CD4-positive, alpha-beta T cell treated with Interleukin-6 at 100 ng/mL for 8 hours (primary cell): ENCODE results near the gene LPAR1.

Experiments
- DNase-seq: peaks from one replicate; pipeline ENCODE4 v3.0.0-alpha.2; 2020; ENCODE audit warnings: mixed read lengths, low spot score

LPAR1 gene

DNA sequence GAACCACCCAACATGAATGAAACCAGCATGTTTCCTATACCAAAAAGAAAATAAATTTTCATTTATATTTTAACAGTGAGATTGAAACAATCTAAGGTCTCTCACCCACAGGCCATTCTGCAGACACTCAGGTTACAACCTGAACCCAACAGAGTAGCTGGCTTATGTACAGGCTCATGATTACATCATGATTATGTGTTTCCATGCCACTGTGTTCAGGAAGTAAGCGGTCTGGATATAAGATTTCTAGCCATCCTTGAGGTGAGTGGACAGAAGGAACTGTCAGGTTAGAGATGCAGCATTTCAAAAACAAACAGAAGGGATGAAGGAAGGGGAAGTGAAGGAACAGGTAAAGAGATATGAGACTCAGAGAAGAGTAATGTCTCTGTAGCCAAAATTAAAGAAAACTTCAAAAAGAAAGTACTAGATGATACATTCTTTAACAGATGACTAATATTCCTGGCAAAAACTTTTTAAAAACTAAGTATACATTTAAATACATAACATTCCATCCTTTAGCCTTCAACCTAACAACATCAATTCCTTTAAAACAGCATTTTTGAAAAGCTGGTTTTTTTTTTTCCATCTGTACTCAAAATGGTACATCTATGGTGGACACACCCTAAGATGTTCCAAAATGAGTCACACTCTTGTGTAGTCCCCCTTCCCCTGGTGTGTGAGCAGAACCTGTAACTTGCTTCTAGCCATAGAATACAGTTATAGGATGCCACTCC lies 119.8 kb downstream of the LPAR1 start:
- DNase-seq = no peak

DNA sequence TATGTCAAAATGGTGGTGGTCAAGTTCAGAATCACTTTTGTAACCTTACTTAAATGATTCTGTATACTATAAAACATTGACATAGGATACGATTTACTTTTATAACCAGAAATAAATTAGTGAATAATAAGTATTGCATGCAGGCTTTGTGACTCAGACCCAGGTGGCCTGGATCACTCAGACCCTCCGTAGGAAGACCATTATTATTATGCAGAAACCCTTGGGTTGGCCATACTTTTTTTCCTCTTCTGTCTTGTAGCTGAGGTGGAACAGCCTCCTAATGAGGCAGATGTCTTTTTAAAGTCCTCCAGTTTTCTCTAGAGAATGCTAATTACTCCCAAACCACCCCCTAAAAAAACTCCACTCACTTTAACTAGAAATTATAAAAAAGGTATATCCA lies 121.9 kb downstream of the LPAR1 start:
- no peak for DNase-seq

DNA sequence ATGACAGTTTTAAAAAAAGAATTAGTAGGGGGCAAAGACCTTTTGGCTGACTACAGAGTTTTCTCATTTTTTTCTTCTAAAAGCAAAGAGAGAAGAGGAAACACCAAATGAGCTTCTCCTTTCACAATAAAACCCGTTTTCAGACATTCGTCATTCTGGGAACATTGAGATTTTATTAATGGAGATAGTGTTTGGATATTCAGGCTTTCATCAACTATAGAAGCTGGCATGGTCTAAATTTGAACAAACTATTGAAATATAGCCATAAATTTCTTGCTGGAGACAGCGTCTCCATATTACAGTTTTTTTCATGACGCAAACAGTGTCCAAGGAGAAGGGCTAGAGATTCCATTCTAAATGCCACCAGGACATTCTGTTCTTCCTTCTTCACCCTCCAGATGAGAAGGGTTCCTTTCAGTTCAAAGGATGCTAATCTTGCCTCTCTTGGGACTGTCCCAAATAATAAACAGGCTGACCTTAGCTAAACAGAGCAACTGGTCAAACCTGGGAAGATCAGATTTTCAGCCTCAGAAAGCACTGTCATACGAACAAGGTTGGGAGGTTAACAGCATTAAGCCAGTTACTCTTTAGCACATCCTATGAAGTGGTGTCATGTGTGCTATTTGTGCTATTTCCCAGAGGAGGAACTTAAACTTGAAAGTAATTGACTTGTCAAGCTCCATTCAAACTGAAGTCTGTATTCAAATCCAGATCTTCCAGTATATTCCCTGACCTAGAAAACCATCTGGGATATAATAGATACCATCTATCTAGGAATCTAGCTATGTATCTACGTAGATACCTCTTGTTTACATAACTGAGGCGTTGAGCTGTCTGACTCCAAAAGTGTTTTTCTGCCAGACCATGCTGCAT lies 125.6 kb downstream of the LPAR1 start:
- no peak for DNase-seq

DNA sequence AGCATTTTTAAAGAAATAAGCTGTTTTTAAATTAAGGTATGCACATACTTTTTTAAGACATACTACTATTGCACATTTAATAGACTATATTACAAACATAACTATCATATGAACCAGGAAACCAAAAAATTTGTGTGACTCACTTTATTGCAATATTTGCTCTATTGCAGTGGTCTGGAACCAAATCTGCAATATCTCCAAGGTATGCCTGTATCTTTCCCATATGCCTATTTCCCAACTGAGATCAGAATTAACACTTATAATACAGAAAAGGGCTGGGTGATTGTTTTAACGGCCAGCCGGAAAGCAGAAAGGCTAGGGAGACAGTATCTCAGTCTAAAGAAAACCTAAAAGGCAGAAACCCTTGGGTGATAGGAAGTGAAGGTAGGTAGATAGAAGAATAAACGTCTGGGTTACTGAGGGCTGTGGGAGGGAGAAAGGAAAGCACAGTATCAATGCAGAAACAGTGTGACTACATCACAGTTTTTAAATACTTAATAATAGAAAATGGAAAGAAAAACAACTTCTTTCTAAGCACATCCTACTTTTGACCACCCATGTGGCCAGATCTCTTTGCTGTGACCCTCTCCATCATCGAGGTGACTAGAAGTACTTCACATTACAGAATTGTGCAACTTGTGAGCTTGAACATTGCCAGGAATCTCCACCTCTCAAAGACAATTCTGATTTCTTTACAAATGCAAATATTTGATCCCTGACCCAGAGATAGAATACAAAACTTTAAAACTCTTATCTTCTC lies 126.4 kb downstream of the LPAR1 start:
- DNase-seq = no peak

DNA sequence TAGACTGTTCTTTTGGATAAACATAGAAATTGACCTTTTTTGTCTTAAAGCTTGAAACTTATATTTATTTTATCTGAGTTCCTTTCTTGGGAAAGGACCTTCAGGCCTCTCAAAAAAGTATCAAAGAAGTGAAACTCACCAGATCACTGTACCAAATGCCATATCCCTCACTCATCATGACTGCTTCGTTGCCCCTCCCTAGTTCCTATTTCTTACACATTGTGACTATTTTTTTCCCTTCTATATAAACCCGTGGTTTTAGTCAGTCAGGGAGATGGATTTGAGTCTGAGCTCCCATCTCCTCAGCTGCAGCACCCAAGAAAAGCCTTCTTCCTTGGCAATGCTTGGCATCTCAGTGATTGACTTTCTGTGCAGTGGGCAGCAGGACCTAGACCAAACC lies 129.4 kb downstream of the LPAR1 start:
- no peak for DNase-seq

DNA sequence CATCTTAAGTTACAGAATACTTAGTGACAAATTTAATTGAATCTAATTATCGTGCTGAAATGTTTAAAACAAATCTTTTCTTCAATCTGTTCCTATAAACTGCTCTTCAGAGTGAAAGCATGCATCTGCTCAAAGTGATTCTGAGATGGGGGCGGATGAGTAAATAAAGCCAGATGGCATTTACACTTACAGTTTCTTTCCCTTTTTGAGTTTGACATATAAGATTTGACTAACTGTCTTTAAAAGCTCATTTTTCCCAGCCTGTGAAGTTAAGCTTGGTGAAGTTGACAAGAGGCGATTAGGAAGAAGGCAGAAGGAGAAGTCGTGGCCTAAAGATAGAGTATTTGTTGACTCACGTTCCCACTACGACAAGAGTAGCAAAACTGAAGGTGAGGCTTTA lies 137.4 kb downstream of the LPAR1 start:
- no peak for DNase-seq

DNA sequence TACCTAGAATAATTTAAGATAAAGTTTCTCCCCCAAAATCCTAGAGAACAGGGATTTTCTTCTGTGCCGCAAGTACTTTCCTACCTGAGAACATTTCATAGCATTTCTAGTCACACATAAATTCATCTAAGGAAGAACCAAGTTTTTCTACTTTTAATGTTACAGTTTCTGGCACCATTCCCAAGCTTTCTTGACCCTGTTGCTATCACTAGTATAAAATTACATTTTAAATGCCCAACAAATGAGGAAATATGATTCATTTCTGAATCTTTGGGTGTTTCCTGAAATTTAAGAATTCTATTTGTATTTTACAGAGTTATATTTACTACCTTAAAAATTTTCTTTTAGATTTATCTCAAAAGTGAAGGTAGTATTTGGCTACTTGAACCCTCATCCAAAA lies 137.8 kb downstream of the LPAR1 start:
- DNase-seq = no peak

DNA sequence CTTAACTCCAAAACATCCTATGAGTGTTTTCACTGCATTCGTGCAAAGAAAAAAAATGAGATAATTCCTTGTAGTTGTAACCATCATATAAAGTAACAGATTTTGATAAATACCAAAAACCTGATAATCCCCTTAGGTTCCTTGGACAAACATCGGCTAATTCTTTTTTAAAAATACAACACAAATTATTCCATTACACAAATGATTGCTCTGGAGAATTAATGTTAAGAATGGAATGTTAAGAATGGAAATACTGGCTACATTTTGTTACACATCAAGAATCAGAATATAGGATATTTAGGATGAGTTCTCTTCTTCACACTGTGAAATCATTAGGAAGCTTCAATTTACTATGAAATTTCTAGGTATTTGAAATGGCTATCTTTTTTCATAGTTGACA lies 139.4 kb downstream of the LPAR1 start:
- DNase-seq = no peak

DNA sequence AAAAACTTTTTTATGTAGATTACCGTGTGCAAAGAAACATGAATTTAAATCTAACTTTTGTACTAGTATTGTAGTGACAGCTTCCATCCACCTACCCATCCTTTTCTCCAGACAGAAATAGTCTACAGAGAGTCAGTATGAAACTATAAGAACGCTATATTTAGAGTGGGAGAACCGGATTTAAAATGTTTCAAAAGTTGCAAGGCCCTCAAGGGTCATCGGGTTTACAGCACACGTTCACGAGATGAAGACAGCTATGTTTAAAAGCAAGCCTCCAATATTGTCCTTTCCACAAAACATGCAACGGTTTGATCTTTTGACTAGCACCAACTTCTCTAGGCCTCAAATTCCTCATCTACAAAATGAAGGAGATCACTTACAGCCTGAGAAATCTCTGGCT lies 139.9 kb downstream of the LPAR1 start:
- DNase-seq = no peak

DNA sequence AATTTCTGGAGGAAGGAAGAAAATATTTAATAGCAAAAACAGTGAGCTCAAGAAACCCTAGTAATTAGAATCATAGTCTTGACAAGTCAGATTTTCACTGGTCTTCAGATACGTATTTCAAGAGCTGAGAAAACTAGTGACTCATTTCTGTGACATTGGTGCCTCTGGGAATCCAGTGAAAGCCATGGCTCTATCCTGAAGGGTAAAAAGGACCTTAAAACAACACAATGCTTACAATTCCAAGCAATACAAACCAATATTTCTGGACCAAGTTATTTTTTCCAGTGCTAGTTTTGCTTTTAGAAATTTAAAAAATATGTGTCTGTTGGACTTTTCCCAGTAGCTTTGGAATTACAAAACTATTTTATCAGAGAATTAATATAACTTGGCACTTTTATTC lies 140.3 kb downstream of the LPAR1 start:
- no peak for DNase-seq

DNA sequence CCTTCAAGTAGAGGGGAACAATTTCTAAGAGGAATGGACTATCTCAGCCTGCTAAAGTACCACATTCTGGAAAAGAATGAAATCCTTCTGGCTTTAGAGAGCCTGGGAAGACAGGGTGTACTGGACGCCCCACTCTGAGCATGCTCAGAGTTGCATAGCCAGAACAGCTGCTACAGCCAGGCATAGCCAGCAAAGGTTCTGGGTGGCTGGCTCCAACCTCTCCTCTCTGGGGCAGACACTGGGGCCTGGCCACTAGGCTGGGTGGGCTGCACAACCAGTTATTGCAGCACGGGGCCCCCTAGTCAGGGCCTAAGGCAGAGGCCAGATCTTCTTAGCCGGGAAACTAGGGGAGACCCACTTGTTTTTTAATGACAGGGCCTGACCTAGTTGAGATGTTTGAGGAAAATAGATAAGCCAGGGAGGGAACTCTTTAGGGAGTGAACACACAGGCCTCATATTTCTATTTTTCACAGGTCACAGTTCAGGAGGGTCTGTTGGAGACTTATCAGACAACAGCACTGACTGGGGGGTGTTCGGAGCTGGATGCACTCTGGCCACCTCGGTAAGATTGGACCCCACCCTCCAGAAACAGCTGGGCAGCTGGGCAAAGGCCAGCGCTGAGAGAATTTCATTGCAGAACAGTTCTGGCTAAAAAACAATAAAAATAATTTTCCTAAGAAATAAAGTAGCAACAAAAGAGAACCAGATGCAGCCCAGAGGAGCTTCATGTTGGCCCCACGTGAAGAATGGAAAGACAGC lies 142.9 kb downstream of the LPAR1 start:
- no peak for DNase-seq

DNA sequence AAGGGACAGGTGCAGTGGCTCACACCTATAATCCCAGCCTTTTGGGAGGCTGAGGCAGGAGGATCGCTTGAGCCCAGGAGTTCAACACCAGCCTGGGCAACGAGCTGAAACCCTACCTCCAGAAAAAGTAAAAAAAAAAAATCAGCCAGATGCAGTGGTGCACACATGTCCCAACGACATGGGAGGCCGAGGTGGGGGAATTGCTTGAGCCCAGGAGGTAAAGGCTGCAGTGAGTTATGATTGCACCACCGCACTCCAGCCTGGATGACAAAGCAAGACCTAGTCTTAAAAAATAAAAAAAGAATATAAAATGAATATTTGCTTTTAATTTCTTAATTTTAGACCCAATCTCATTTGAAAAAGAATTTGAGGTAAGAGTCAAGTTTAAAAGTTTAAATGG lies 143.5 kb downstream of the LPAR1 start:
- DNase-seq = no peak

DNA sequence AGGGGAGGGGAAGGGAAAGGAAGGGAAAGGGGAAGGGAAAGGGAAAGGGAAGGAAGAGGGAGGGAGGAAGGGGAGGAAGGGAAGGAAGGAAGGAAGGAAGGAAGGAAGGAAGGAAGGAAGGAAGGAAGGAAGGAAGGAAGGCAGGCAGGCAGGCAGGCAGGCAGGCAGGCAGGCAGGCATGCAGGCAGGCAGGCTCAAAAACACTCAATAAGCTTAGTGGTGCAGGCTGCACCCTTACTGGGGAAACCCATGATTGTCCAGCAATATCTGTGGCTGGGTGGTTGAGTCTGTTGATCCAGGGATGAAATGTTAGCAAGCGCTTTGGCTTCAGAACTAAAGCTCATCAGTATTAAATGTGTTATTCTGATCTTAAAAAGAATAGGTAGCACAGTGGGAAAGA lies 145.6 kb downstream of the LPAR1 start:
- no peak for DNase-seq

DNA sequence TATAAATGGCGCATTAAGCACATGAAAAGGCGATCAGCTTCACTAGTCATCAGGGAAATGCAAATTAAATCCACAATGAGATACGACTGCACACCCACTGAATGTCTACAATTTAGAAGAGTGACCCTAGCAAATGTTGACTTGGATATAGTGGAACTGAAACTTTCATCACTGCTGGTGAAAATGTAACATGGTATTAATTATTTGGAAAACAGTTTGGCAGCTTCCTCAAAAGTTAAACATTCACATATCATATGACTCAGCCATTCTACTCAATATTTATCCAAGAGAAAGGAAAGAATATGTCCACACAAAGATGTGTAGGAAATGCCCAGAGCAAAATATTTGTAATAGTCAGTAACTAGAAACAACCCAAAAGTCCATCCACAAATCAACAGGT lies 146.5 kb downstream of the LPAR1 start:
- DNase-seq = no peak

DNA sequence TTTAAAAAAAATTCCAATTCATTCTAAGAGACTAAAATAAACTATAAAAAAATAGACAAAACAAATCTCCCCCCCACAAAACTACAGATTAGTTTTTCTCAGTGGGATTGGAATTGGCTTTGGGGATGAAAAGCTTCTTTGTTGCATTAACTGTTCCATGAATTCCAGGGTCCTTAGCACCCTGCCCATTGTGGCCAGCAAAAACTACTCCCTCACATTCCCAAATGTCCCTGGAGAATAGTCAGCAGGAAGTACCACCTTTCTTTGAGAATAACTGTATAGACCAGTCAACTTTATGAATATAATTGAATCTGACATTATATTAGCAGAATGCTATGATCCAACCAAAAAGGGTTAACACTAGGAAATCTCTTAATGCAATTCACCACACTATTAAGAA lies 147.9 kb downstream of the LPAR1 start:
- no peak for DNase-seq

DNA sequence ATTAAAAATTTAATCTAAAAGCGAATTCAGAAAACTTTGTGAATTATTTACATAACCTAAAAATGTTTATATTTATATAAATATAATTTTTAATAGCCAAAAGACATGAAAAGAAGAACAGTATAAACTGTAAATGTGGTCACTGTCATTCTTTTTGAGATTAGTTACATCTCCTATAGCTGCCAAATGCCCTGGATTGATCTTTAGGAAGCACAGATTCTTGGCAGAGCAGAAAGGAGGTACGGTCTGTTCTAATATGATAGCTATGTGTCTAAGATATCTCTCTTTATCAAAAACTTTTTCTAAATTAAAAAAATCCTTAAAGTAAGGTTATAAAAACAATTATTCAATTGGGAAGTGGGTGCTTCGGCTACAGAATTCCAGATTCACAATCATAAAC lies 151.0 kb downstream of the LPAR1 start:
- no peak for DNase-seq

DNA sequence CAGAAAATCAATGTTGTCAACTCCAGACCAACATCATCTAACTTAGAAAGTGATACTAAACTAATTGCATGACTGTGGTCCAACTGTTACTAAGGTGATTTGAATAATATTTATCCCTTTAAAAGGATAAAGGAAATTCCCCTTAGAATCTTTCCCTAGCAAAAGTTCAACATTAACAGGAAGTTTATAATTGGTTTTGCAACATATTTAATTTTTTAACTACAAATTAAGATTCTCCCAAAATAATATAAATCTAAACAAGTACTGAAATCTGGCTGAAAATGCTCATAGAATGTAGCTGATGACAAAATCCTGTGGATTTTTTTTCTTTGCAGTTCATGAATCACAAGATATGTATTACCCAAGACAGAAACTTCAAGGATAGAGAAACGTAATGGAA lies 151.4 kb downstream of the LPAR1 start:
- DNase-seq = no peak

DNA sequence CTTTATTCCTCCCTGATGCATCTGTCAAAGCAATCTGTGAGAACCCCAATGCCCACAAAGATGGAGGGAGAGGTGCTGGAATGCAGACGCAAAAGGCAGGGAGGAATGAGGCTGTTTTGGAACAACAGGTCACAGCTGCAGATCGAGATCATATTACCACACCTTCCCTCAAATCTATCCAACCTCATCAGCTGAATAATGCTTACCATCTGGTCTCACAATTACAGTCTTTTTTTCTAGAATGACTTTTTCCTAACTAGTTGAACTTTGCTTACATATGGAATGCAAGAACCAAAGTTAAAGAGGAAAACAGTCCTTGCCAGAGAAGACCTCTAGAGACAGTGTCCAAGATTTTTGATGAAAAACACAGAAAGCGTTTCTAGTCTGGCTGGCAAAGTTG lies 158.1 kb downstream of the LPAR1 start:
- DNase-seq = no peak

DNA sequence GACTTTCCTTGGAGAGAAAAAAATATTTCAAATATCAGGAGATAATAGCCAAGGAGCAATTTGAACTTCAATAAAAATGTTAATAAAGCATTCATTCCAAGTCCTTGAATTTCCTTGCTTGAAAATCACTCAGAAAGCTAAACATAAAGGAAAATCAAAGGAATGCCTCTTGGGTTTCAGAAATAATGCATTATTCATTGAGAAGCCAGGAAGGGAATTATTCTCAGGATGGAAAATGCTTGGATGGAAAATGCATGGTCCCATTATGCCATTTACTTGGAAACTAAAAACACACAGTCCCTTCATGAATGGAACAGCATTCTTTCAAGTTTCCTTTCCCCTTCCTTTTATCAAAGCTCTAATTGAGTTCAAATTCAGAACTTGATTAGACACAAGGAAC lies 160.9 kb downstream of the LPAR1 start:
- DNase-seq = no peak

DNA sequence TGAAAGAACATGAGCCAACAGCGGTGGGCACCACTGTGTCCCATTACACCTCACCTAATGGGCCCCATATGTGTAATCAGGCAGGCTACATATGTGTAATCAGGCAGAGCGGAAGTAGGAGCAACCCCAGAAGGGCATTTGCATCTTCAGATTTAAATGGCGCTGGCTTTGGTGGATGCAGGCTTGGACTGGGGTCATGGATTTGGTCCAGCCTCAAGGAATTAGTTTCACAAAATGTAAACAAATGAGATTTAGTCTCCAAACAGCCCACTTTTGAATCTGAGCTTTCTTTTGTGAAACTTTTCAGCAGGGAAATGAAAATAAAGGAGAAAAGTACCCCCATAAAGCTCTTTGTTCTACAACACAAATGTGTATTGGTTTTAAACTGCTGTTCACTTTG lies 161.3 kb downstream of the LPAR1 start:
- no peak for DNase-seq

DNA sequence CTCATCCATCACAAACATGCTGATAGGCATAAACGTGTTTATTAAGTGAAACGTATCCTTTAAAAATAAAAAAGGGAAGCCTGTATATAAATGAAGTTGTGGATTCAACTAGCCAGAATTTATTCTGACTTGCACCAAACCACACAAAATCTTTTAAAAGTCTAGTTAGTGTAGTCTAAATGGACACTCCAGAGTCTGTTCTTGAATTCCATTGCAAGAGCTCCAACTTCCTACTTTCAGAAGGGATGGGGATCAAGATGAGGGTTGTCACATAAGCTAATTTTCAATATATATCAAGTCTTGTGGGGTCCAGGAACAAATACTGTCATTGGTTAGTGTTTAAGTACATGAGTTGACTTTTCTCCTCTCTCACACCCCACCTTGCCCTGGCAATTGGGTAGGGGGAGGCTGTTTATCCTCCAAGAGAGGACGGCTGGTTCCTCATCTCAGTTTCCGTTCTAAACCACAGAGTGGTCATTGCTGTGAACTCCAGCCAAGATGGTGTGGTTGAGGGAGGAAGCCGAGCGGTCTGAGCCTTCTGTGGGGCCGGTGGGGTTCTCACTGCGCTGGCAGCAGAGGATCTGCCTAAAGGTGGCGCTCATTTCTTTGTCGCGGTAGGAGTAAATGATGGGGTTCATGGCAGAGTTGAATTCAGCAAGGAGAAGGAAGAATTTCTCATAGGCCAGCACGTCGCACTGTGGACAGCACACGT lies 163.2 kb downstream of the LPAR1 start:
- no peak for DNase-seq

DNA sequence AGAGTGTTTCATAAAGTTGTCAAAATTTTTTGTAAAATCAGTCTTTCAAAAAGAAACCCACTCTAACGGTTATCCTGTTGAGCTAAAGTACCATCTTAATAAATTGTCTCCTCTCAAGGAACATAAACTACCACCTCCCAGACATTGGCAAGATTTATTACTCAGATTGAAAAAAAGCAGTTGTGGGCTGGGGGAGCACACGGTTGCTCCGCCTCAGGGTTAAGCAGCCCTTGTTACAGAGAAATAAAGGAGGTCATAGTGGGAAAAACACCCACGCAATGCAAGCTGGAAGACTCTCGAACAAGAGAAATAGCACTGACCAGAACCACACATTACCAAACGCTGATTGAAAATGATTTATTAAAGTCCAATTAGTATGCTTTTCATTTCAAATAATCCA lies 165.3 kb downstream of the LPAR1 start:
- DNase-seq = no peak
